Heart left ventricle (tissue), 16 donors: Measurements from ENCODE around the gene TPSD1. TPM values are rescaled to one million over a fixed set of nuclear protein-coding genes. Genes with fewer than 3 reads are reported as not detected.

Source experiments
- ATAC-seq, 4 donors: fragments of 200-7000 bp; cut with Tn5 transposase; one replicate each; pipeline ENCODE4 v1.9.1; 2020 to 2022; ENCODE audit warnings: moderate library complexity in 4 of 4, mild to moderate bottlenecking in 3 of 4, moderate number of reproducible peaks in 1 of 4
- DNase-seq, 5 donors: peaks; one replicate each; pipeline ENCODE4 v3.0.0-alpha.2; 2020
- H3K27ac ChIP-seq, 12 donors: fragments of 200-600 bp; sonication (generic) in 4 of 12; one replicate each; pipeline versions ENCODE4 v1.5.0 to v1.8.0; 2016 to 2022; ENCODE audit warnings: mild to moderate bottlenecking in 2 of 12
- H3K27me3 ChIP-seq, 9 donors: fragments of 200-600 bp; sonication (generic) in 2 of 9; one replicate each; pipeline versions ENCODE4 v1.5.1 to v1.8.0; 2016 to 2022; ENCODE audit warnings: mild to moderate bottlenecking in 3 of 9
- H3K36me3 ChIP-seq, 9 donors: fragments of 200-600 bp; sonication (generic) in 2 of 9; one replicate each; pipeline versions ENCODE4 v1.5.0 to v1.8.0; 2018 to 2022; ENCODE audit warnings: mild to moderate bottlenecking in 2 of 9
- H3K4me1 ChIP-seq, 12 donors: fragments of 200-600 bp; sonication (generic) in 4 of 12; one replicate each; pipeline versions ENCODE4 v1.5.0 to v1.8.0; 2016 to 2022; ENCODE audit warnings: mild to moderate bottlenecking in 3 of 12
- H3K4me3 ChIP-seq, 12 donors: fragments of 200-600 bp; sonication (generic) in 4 of 12; one replicate each; pipeline versions ENCODE4 v1.5.0 to v1.8.0; 2017 to 2022; ENCODE audit warnings: mild to moderate bottlenecking in 9 of 12, moderate library complexity in 4 of 12
- H3K9me3 ChIP-seq, 12 donors: fragments of 200-600 bp; sonication (generic) in 4 of 12; one replicate each; pipeline versions ENCODE4 v1.5.0 to v1.8.0; 2016 to 2022; ENCODE audit warnings: mild to moderate bottlenecking in 1 of 12
- POLR2A ChIP-seq, 2 donors: fragments of 450-650 bp; IDR thresholded peaks; one replicate each; pipeline ENCODE4 v1.6.1; 2017; ENCODE audit warnings: antibody characterized with exemption in 2 of 2, mild to moderate bottlenecking in 2 of 2, moderate library complexity in 2 of 2
- WGBS, 4 donors: extraction: QIAGEN DNeasy Blood & Tissue Kit in 2 of 4; methylation state at CpG; one replicate each; pipeline versions ENCODE4 v1.1.5 to v1.1.7; 2013 to 2018; 5-methylcytosine and 5-hydroxymethylcytosine counted together
- intact Hi-C, 10 donors: fragments of 100-400 bp; cut with DNase I; formaldehyde crosslinking; loops; one replicate each; pipeline versions ENCODE4 v1.11.1 to v1.14.2; 2022
- polyA plus RNA-seq, 2 donors: library from polyadenylated mRNA; stranded (reverse); fragments of 200-250 nt; gene quantifications; one replicate each; pipeline ENCODE4 v1.2.3, GENCODE V29; 2013
- total RNA-seq, 9 donors: library from RNA; depleted of rRNA in 2 of 9; stranded (reverse); fragments of >200 nt in 2 of 9; fragmentation: NEBNext Ultra II Directional in 3 of 9; extraction: Animal tissue kit (Norgen Biotek cat#: 25700) in 3 of 9; gene quantifications; one replicate each; pipeline versions ENCODE4 v1.1.0 to v1.2.4, GENCODE V29; 2016 to 2023
- TF ChIP-seq, protein P1 (sequence below), 12 donors: fragments of 200-600 bp; sonication (generic) in 4 of 12; IDR thresholded peaks; one replicate each; pipeline versions ENCODE4 v1.5.0 to v1.8.0; 2018 to 2022; ENCODE audit warnings: antibody characterized with exemption in 12 of 12, mild to moderate bottlenecking in 5 of 12
- donor health status: ischemic (EF 13 %, LVEDD 7.1; RV severe dilation, severe dysfunction).
- donor health status: healthy with polysubstance abuse.
- donor health status: DM: no; HTN: yes; CAD: no.
- donor health status: DM: no; HTN: no; CAD: no.
- donor health status: ischemic (EF 25% LVEDD 6.9; RV normal size, moderate dysfunction).
- donor health status: ischemic (EF 25% LVEDD 5.7; RV mildly dilated, moderate dysfunction).
- donor health status: healthy.
- donor health status: DM: yes; HTN: yes; CAD: no.
- donor health status: ischemic (EF 35%, LVEDD 5.7; RV mildly dilated, moderate dysfunction).
- donor health status: nonischemic (EF 11% LVEDD 7.7; RV severe dilation, severe dysfunction).
- donor health status: DM: yes; HTN: yes; CAD: no.
- donor health status: PGD.
- donor health status: ischemic (EF 29% LVEDD 5.4; RV normal size, mild dysfunction).
- donor health status: nonischemic (EF 23%, LVEDD 6.1; RV moderate dilation, normal function).

Gene TPSD1
- total and polyA plus RNA-seq, 11 donors = 0.17 to 0.38 TPM; not detected in 9

DNA sequence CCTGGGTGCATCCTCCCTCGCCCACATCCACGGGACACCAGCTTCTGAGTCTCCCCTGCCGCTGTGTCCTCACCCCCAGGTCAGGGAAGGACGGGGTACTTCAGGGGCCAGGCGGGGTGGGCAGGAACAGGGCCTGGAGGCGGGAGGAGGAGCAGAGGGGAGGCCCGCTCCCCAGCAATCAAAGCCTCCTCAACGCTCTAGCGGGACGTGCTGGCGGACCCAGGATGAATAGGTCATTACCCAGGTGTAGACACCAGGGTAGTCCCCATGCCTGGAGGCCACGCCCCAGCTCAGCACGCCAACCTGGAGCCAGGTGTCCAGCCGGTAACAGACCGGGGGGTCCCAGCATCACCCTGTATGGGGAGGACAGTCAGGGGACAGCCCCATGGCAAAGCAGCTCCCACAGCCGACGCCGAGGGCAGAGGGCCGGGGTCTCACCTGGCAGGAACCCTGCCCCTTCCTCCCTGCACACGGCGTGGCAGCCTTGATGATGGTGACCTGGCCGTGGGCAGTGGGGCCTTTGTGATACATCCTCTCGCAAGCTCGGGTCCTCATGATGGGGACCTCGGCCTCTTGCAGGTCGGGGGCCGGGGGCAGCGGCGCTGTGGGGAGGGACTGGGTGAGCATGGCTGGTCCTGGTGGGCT lies 24.2 kb downstream of the TPSD1 start:
- 81 to 86% (median 83%) methylated on average over 15 to 29 of the region's 29 CpGs for WGBS, 4 donors
- peaks cover 0 to 35% (median 9%) of the 10 kb centered on the region in 9 donors for H3K27me3 ChIP-seq

DNA sequence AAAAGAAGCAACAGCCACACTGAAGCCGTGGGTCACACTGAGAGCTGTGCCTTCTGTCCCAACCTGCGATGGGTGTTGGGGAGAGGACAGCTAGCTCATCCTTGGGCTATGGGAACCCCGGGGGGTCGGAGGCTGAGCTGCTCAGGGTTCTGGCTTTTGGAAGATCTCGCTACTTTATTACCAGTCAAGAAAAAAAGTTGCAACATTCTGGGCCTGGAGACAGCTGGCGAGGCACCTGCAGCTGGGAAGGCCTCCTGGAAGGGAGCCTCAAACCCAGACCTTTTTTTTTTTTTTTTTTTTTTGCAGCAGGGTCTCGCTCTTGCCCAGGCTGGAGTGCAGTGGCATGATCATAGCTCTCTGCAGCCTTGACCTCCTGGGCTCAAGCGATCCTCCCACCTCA lies 24.9 kb downstream of the TPSD1 start:
- no peak for TF ChIP-seq POLR2A (IDR thresholded peaks at IDR 0.05)
- TF ChIP-seq, protein P1, sequence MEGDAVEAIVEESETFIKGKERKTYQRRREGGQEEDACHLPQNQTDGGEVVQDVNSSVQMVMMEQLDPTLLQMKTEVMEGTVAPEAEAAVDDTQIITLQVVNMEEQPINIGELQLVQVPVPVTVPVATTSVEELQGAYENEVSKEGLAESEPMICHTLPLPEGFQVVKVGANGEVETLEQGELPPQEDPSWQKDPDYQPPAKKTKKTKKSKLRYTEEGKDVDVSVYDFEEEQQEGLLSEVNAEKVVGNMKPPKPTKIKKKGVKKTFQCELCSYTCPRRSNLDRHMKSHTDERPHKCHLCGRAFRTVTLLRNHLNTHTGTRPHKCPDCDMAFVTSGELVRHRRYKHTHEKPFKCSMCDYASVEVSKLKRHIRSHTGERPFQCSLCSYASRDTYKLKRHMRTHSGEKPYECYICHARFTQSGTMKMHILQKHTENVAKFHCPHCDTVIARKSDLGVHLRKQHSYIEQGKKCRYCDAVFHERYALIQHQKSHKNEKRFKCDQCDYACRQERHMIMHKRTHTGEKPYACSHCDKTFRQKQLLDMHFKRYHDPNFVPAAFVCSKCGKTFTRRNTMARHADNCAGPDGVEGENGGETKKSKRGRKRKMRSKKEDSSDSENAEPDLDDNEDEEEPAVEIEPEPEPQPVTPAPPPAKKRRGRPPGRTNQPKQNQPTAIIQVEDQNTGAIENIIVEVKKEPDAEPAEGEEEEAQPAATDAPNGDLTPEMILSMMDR (IDR thresholded peaks at IDR 0.05) = no peak
- no peak for DNase-seq
- no peak for ATAC-seq
- WGBS, 4 donors = 75 to 87% (median 82%) methylated on average over 7 to 8 of the region's 8 CpGs
- Histone ChIP-seq H3K27me3 (peaks cover 0 to 42% (median 9%) of the 10 kb centered on the region in 9 donors), H3K9me3 (no peaks in the 10 kb centered on the region), H3K4me3 (no peak overlapping the region), H3K36me3 (no peaks in the 10 kb centered on the region), H3K4me1 (no peaks in the 10 kb centered on the region), H3K27ac (no peak overlapping the region)
- intact Hi-C loops = no loop called here

More for the DNA sequence above, 24.2 kb downstream of the TPSD1 start:
- DNase-seq (no peak), ATAC-seq (no peak)
- TF ChIP-seq, protein P1 (IDR thresholded peaks at IDR 0.05) = no peak
- no peak for TF ChIP-seq POLR2A (IDR thresholded peaks at IDR 0.05)
- intact Hi-C loops = no loop called here
- Histone ChIP-seq H3K4me3 (no peak overlapping the region), H3K9me3 (no peaks in the 10 kb centered on the region), H3K27ac (no peak overlapping the region), H3K4me1 (no peaks in the 10 kb centered on the region), H3K36me3 (no peaks in the 10 kb centered on the region)

DNA sequence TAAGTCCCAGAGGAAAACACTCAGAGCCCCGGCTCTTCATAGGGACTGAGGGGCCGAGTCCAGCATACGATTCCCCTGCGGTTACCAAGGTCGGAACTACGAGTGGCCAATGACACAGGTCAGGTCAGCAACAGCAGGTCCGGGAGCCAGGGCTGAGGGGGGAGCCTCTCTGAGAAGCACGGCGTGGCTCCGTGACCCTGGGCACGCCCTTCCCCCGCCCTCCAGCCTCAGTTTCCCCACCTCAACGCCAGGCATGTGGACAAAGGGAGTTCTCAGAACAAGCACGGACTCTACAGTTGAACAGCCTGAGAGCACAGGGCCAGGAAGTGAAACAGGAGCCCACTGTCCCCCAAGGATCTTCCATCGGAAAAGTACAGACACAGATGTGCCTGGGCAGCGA lies 25.6 kb downstream of the TPSD1 start:
- peaks cover 0 to 43% (median 11%) of the 10 kb centered on the region in 9 donors for H3K27me3 ChIP-seq
- no peak for ATAC-seq

DNA sequence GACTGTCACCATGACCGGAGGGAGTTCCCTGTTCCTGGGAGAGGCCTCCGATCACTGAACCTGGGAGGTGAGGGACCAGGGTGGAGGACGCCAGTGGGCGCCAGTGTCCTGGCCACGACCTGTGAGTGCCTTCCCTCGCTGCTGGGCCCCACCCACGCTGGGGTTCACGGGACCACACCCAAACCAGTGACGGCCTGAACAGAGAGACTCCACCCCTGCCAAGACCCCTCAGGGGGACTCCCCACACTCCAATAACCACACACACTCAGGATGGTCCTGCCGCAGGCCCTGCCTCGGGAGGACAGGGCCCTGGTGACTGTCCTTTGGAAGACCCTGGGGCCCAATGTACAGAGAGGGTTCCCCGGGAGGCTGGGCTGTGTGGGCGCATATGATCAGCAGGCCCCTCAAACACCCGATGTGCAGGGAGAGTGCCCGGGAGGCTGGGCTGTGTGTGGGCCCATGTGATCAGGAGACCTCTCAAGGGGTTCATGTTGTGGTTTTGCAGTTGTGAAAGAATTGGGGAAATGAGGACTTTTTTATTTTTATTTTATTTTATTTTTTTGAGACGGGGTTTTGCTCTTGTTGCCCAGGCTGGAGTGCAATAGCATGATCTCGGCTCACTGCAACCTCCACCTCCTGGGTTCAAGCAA lies 26.6 kb downstream of the TPSD1 start:
- intact Hi-C loops = no loop called here
- no peak for ATAC-seq

More for the DNA sequence above, 25.6 kb downstream of the TPSD1 start:
- 79 to 90% (median 81%) methylated on average over 15 to 16 of the region's 16 CpGs for WGBS, 4 donors
- Histone ChIP-seq H3K9me3 (no peaks in the 10 kb centered on the region), H3K36me3 (no peaks in the 10 kb centered on the region), H3K27ac (no peak overlapping the region), H3K4me1 (no peaks in the 10 kb centered on the region), H3K4me3 (no peak overlapping the region)
- DNase-seq = no peak
- intact Hi-C loops = no loop called here
- no peak for TF ChIP-seq POLR2A (IDR thresholded peaks at IDR 0.05)
- TF ChIP-seq, protein P1 (IDR thresholded peaks at IDR 0.05) = no peak

More for the DNA sequence above, 26.6 kb downstream of the TPSD1 start:
- no peaks in the 10 kb centered on the region for H3K36me3 ChIP-seq
- H3K27me3 ChIP-seq = peaks cover 0 to 47% (median 8%) of the 10 kb centered on the region in 9 donors
- no peak for TF ChIP-seq POLR2A (IDR thresholded peaks at IDR 0.05)
- TF ChIP-seq, protein P1 (IDR thresholded peaks at IDR 0.05) = no peak
- H3K4me3 ChIP-seq = no peak overlapping the region
- no peaks in the 10 kb centered on the region for H3K4me1 ChIP-seq
- no peaks in the 10 kb centered on the region for H3K9me3 ChIP-seq
- H3K27ac ChIP-seq = no peak overlapping the region
- WGBS, 4 donors = 71 to 84% (median 76%) methylated on average over 11 to 17 of the region's 17 CpGs
- DNase-seq = no peak
